Measurements from ENCODE around the gene REV3L. TPM values are rescaled to one million over a fixed set of nuclear protein-coding genes. Genes with fewer than 3 reads are reported as not detected.
"Not testable (repeated sequence)": the region's sequence is repeated elsewhere in the genome, so short reads cannot be mapped to it uniquely, and the experiment has no call there.

The REV3L gene
- total and polyA plus RNA-seq, 2 of the 13 experiments (the other 11 are each of a cell fraction or from before 2014, with no cell fraction given), result 12.8 to 31.3 TPM

DNA sequence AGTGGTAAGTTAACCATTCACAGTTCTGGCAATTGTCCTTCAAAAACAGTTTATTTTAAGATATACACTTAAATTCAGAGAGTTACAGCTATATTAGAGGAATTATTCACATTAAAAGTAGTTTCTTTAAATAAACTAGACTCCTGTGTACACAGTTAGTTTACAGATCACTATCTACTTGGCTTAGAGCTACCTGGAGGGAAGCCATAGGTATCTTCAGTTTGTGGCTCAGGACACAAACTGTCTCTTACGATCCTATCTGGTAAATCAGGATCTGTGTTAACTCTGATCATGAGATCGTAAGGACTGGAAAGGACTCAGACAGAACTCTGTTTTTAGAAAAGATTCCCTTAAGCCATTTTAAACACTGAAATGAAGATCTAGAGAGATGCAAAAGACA lies 160.9 kb downstream of the REV3L start:
- TF ChIP-seq JUN (CRISPR knock-in tag; IDR thresholded peaks at IDR 0.05) (no peak), ZNF598 (CRISPR knock-in tag; IDR thresholded peaks at IDR 0.05; ENCODE audit: borderline replicate concordance) (no peak)
- TF ChIP-seq, protein P1, sequence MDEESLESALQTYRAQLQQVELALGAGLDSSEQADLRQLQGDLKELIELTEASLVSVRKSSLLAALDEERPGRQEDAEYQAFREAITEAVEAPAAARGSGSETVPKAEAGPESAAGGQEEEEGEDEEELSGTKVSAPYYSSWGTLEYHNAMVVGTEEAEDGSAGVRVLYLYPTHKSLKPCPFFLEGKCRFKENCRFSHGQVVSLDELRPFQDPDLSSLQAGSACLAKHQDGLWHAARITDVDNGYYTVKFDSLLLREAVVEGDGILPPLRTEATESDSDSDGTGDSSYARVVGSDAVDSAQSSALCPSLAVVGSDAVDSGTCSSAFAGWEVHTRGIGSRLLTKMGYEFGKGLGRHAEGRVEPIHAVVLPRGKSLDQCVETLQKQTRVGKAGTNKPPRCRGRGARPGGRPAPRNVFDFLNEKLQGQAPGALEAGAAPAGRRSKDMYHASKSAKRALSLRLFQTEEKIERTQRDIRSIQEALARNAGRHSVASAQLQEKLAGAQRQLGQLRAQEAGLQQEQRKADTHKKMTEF (CRISPR knock-in tag; IDR thresholded peaks at IDR 0.05), result no peak
- no peak overlapping the region for H3K4me3 ChIP-seq (replicated peaks in 1 of 3; ENCODE audit: insufficient read depth in 1 of 3, low read depth in 2 of 3, low read length in 3 of 3)
- no peak overlapping the region for H3K4me2 ChIP-seq (ENCODE audit: low read depth, low read length)
- ChIA-PET POLR2A (no interaction called here), CTCF (ENCODE audit: low intra/inter-chr PET ratio, low total read pairs) (no interaction called here)
- H3K4me1 ChIP-seq (ENCODE audit: insufficient read depth, low read length), result no peaks in the 10 kb centered on the region
- peaks cover 3 to 31% of the 10 kb centered on the region in 2 experiments; a peak in 4 of 5 replicates for H3K36me3 ChIP-seq (replicated peaks in 1 of 2; ENCODE audit: control insufficient read depth in 1 of 2, insufficient read depth in 2 of 2, low read length in 2 of 2)
- intact Hi-C loops (cut with micrococcal nuclease; ENCODE audit: unreplicated experiment) (no loop called here), in situ Hi-C loops (cut with HindIII; ENCODE audit: extremely low pct_ligation_motif_present, low pct_unique_long_range_greater_than_20kb) (no loop called here)
- 92% methylated on average over 2 of the region's 2 CpGs for WGBS (ENCODE audit: low lambda C conversion rate)
- H4K20me1 ChIP-seq (ENCODE audit: insufficient read depth, low read length), result no peaks in the 10 kb centered on the region
- no peak overlapping the region for H3K9ac ChIP-seq (ENCODE audit: insufficient read depth, low read depth, low read length)
- H3K27me3 ChIP-seq (ENCODE audit: control insufficient read depth in 1 of 2, insufficient read depth in 2 of 2, low read length in 2 of 2), result no peaks in the 10 kb centered on the region
- no TSS peak for BruUV-seq (replicated peaks)
- H2AFZ ChIP-seq (ENCODE audit: low read length), result no peak overlapping the region
- no peak for DNase-seq (ENCODE audit: low spot score)
- no peak overlapping the region for H3K27ac ChIP-seq (ENCODE audit: extremely low read length, insufficient read depth, low read length)
- ATAC-seq, result no peak
- FAIRE-seq, result no peak
- H3K79me2 ChIP-seq (ENCODE audit: insufficient read depth, low read length), result no peaks in the 10 kb centered on the region
- no peaks in the 10 kb centered on the region for H3K9me3 ChIP-seq (ENCODE audit: low read length)

DNA sequence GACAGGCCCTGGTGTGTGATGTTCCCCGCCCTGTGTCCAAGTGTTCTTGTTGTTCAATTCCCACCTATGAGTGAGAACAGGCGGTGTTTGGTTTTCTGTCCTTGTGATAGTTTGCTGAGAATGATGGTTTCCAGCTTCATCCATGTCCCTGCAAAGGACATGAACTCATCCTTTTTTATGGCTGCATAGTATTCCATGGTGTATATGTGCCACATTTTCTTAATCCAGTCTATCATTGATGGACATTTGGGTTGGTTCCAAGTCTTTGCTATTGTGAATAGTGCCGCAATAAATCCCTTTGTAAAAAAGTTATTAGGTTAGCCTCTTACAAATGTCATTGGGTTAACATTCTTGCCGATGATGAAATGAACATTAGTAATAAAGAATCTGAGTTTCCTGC lies 175.1 kb downstream of the REV3L start:
- peaks cover 14 to 44% of the 10 kb centered on the region in 2 experiments for H3K36me3 ChIP-seq (replicated peaks in 1 of 2; ENCODE audit: control insufficient read depth in 1 of 2, insufficient read depth in 2 of 2, low read length in 2 of 2)
- BruUV-seq (replicated peaks); H3K9me3 ChIP-seq (ENCODE audit: low read length); H3K79me2 ChIP-seq (ENCODE audit: insufficient read depth, low read length); H3K27me3 ChIP-seq (ENCODE audit: control insufficient read depth in 1 of 2, insufficient read depth in 2 of 2, low read length in 2 of 2); H3K4me1 ChIP-seq (ENCODE audit: insufficient read depth, low read length); H4K20me1 ChIP-seq (ENCODE audit: insufficient read depth, low read length); POLR2A ChIA-PET; FAIRE-seq; H3K4me3 ChIP-seq (replicated peaks in 1 of 3; ENCODE audit: insufficient read depth in 1 of 3, low read depth in 2 of 3, low read length in 3 of 3); H2AFZ ChIP-seq (ENCODE audit: low read length); H3K27ac ChIP-seq (ENCODE audit: extremely low read length, insufficient read depth, low read length); H3K4me2 ChIP-seq (ENCODE audit: low read depth, low read length); ATAC-seq; DNase-seq (ENCODE audit: low spot score); in situ Hi-C loops (cut with HindIII; ENCODE audit: extremely low pct_ligation_motif_present, low pct_unique_long_range_greater_than_20kb); H3K9ac ChIP-seq (ENCODE audit: insufficient read depth, low read depth, low read length); CTCF ChIA-PET (ENCODE audit: low intra/inter-chr PET ratio, low total read pairs); intact Hi-C loops (cut with micrococcal nuclease; ENCODE audit: unreplicated experiment): not testable (repeated sequence)
- WGBS (ENCODE audit: low lambda C conversion rate), result over 99% methylated on average over 4 of the region's 4 CpGs

Data from HepG2 (cell line).